Fibroblast of mammary gland (primary cell): ENCODE measurements around the gene DNASE1L3.
A peak's percentile ranks its signal among the peaks of the same experiment; 100 is the strongest.
"Not testable (repeated sequence)": the region's sequence is repeated elsewhere in the genome, so short reads cannot be mapped to it uniquely, and the experiment has no call there.

Source experiments
- DNase-seq: peaks from one replicate; pipeline ENCODE4 v3.0.0-alpha.2; 2010; ENCODE audit warnings: low read depth
- H3K4me3 ChIP-seq: 2 replicates; pipeline ENCODE4 v1.5.1; 2011; ENCODE audit warnings: low read depth, mild to moderate bottlenecking, low read length, moderate library complexity; ENCODE audit not compliant: control insufficient read depth
- TF ChIP-seq, protein P1 (sequence below): conservative IDR thresholded peaks from 2 replicates; pipeline ENCODE4 v1.5.1; 2011; ENCODE audit warnings: low read depth, low read length, inconsistent platforms; ENCODE audit not compliant: control insufficient read depth, insufficient read depth

The DNASE1L3 gene

DNA sequence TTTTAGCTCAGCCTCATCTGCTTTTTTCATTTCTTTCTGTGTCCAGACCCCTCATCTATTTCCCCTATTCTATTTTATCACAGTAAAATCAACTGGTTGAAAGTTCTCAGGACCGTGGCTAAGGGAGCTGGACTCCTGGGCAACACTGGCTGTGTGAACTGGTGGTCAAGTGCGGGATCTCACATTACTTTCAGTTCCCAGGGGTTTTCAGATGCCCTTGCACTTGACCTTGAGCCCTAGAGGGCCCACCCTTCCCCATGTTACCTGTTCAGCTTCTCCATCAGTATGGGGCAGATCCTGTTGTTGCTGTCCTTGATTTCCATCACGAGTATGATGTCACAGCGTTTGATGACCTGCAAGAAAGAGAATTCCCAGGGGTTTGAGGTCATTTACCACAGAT is 2.8 kb downstream of the DNASE1L3 start:
- TF ChIP-seq, protein P1, sequence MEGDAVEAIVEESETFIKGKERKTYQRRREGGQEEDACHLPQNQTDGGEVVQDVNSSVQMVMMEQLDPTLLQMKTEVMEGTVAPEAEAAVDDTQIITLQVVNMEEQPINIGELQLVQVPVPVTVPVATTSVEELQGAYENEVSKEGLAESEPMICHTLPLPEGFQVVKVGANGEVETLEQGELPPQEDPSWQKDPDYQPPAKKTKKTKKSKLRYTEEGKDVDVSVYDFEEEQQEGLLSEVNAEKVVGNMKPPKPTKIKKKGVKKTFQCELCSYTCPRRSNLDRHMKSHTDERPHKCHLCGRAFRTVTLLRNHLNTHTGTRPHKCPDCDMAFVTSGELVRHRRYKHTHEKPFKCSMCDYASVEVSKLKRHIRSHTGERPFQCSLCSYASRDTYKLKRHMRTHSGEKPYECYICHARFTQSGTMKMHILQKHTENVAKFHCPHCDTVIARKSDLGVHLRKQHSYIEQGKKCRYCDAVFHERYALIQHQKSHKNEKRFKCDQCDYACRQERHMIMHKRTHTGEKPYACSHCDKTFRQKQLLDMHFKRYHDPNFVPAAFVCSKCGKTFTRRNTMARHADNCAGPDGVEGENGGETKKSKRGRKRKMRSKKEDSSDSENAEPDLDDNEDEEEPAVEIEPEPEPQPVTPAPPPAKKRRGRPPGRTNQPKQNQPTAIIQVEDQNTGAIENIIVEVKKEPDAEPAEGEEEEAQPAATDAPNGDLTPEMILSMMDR: no peak
- no peak overlapping the region for H3K4me3 ChIP-seq
- no peak for DNase-seq

DNA sequence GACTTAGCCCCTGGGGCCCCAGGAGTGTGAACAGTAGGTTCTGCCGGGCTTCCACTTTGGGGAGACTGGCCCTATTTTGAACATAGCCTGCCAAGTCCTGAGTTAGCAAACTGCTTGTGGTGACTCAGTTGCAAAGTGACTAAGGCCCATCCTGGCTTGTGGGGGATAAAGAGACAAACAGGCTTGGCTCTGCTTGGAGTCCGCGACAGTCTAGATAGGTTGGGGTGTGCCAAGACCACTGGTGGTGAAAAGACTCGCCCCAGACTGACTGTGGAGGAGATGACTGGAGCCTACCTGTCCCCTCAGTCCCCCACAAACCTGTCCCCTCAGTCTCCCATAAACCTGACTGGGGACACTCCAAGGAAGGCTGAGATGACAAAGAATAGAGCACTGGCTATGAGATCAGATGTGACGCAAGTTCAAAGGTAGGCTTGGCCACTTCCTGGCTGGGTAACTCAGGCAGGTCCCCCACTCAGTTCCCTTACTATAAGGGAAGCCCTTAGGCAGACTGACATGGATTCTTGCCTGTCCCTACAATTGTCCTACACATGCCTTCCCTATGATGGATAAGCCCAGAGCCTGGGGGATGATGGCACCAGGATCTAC is 4.3 kb downstream of the DNASE1L3 start:
- DNase-seq: peak; percentile 76
- TF ChIP-seq, protein P1: no peak
- no peak overlapping the region for H3K4me3 ChIP-seq

DNA sequence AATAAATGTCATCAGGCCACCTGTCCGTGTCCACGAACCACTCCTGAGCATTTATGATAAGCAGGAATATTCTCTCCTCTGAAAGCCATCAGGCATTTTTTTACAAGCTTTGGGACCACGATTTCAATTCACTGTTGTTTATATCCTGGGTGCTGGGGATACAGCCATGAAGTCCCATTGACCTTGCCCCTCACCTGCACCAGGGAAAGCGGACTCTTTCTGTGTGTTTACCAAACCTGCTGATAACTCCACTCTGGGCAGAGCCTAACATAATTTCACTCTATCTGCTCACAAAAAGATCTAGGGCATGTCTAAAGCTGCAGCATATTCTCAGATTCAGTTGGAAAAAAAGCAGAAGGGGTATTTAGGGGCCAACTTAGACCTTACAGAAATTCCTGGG is 4.8 kb downstream of the DNASE1L3 start:
- no peak overlapping the region for H3K4me3 ChIP-seq
- DNase-seq: no peak
- TF ChIP-seq, protein P1: no peak

DNA sequence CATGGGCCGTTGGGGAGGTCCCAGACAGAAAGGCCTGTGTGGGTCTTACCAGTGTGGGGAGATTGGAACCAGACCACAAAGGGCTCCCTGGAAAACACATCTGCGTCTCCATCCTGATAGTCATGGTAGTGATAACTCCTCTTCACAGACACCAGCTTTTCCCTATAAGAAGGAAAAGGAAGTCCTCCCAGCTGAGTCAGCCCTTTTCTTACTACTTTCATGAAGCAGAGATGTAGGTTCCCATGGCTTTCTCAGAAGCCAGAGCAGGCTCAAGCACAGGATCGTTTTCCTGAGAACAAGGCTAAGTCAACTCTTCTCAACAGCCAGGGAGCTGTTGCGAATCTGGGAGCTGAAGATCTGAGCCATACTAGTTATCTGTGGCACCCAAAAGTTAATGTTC is 6.1 kb downstream of the DNASE1L3 start:
- no peak for DNase-seq
- TF ChIP-seq, protein P1: no peak
- H3K4me3 ChIP-seq: no peak overlapping the region

DNA sequence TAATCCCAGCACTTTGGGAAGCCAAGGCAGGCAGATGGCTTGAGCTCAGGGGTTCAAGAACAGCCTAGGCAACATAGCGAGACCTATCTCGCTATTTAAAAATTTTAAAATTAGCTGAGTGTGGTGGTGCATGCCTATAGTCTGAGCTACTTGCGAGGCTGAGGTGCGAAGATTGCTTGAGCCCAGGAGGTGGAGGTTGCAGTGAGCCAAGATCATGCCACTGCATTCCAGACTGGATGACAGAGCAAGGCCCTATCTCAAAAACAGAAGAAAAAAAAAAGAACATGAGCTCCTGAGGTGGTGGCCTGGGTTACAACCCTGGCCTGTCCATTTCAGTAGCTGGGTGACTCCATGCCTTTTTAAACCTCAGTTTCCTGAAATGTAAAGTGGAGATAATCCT is 7.2 kb downstream of the DNASE1L3 start:
- no peak for DNase-seq
- TF ChIP-seq, protein P1: no peak

DNA sequence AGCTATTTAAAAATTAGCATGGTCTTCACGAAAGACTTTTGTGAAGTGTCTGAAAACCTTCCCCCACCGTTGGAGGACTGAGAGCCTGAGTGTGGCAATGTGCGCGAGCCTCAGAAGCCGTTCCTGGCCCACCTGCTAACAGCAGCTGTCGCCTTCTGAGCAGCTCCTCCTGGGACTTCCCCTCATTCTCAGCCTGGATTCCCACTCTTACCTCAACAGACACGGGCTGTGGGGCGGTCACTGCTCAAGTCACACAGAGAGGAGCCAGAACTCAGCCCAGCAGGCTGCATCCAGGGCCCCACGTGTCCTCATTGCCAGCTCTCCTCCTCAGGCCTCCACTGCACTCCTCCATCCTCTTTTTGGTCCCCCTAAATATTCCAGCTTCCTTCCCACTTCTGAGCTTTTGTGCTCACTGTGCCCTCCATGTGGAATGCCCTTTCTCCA is 7.8 kb downstream of the DNASE1L3 start:
- TF ChIP-seq, protein P1: no peak
- no peak for DNase-seq
- H3K4me3 ChIP-seq: no peak overlapping the region

More for the DNA sequence above, 7.2 kb downstream of the DNASE1L3 start:
- H3K4me3 ChIP-seq: no peak overlapping the region

DNA sequence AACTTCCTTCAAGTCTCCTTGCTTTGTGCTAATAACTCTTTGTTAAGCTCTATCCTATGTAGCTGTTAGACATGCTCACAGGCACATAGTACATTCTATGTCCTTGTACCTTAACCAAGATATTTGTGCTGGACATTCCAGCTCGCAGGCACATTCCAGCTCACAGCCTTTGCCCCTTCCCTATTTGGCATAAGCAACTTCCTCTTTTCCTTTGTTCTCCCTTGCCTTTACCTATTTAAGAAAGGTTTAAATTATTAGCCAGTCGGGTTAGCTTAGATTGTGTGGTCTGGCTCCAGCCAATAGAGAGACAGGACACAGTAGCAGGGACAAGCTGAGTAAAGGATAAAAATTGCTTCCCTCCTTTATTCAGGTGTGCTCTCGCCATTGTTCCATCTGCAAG is 9.3 kb downstream of the DNASE1L3 start:
- H3K4me3 ChIP-seq, DNase-seq: not testable (repeated sequence)
